ENCODE measurements around the gene SPATA3. TPM values are rescaled to one million over a fixed set of nuclear protein-coding genes. Genes with fewer than 3 reads are reported as not detected.
A peak's percentile ranks its signal among the peaks of the same experiment; 100 is the strongest.

SPATA3 gene
- total RNA-seq, 1 donor from 2014 or later, result not detected

- Histone ChIP-seq H3K4me3 (ENCODE audit: low read length in 3 of 3) (no peak overlapping the region), H3K4me1 (ENCODE audit: control insufficient read depth in 3 of 3, insufficient read depth in 3 of 3, low read length in 3 of 3) (no peaks in the 10 kb centered on the region), H3K27ac (ENCODE audit: low read depth, low read length) (no peak overlapping the region), H3K27me3 (ENCODE audit: control insufficient read depth in 3 of 3, insufficient read depth in 3 of 3, low read length in 3 of 3) (peaks cover 19 to 37% (median 22%) of the 10 kb centered on the region in 3 donors), H3K36me3 (ENCODE audit: control insufficient read depth in 3 of 3, insufficient read depth in 3 of 3, low read length in 3 of 3) (no peaks in the 10 kb centered on the region), H3K9me3 (ENCODE audit: control insufficient read depth in 3 of 3, low read length in 3 of 3) (no peaks in the 10 kb centered on the region), H3K9ac (ENCODE audit: low read depth in 1 of 3, low read length in 3 of 3) (no peak overlapping the region)
Observed at GRCh38 chr2:231043796-231044195, 47.9 kb downstream of the SPATA3 start.

DNA sequence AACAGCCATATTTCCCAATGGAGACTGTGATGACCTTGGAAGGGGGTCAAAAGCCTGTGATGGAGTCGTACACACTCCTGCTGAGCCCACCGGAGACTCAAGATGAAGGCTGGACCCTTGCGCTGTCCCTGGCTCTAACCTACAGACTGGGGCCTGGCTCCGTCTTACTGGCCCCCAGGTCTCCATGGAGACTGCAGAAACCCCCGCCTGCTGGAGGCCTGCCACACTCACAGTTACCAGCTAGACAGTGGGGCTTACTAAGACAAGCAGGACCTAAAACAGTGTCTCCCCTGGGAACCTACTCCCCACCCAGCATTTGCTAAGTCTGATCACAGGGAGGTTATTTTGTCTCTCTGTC, 51.0 kb downstream of the SPATA3 start:
- Histone ChIP-seq H3K9ac (ENCODE audit: low read depth in 1 of 3, low read length in 3 of 3) (no peak overlapping the region), H3K9me3 (ENCODE audit: control insufficient read depth in 3 of 3, low read length in 3 of 3) (no peaks in the 10 kb centered on the region), H3K27me3 (ENCODE audit: control insufficient read depth in 3 of 3, insufficient read depth in 3 of 3, low read length in 3 of 3) (peaks cover 5 to 24% (median 8%) of the 10 kb centered on the region in 3 donors), H3K4me1 (ENCODE audit: control insufficient read depth in 3 of 3, insufficient read depth in 3 of 3, low read length in 3 of 3) (no peaks in the 10 kb centered on the region), H3K36me3 (ENCODE audit: control insufficient read depth in 3 of 3, insufficient read depth in 3 of 3, low read length in 3 of 3) (no peaks in the 10 kb centered on the region), H3K4me3 (ENCODE audit: low read length in 3 of 3) (no peak overlapping the region), H3K27ac (ENCODE audit: low read depth, low read length) (no peak overlapping the region)

- Histone ChIP-seq H3K36me3 (ENCODE audit: control insufficient read depth in 3 of 3, insufficient read depth in 3 of 3, low read length in 3 of 3) (no peaks in the 10 kb centered on the region), H3K27ac (ENCODE audit: low read depth, low read length) (no peak overlapping the region), H3K27me3 (ENCODE audit: control insufficient read depth in 3 of 3, insufficient read depth in 3 of 3, low read length in 3 of 3) (peaks cover 5 to 25% (median 8%) of the 10 kb centered on the region in 3 donors), H3K9ac (ENCODE audit: low read depth in 1 of 3, low read length in 3 of 3) (no peak overlapping the region), H3K4me1 (ENCODE audit: control insufficient read depth in 3 of 3, insufficient read depth in 3 of 3, low read length in 3 of 3) (peaks cover 3 to 4% (median 3%) of the 10 kb centered on the region in 3 donors), H3K4me3 (ENCODE audit: low read length in 3 of 3) (no peak overlapping the region), H3K9me3 (ENCODE audit: control insufficient read depth in 3 of 3, low read length in 3 of 3) (no peaks in the 10 kb centered on the region)
Observed at GRCh38 chr2:231047274-231047922, 51.5 kb downstream of the SPATA3 start.

- Histone ChIP-seq H3K9me3 (ENCODE audit: control insufficient read depth in 3 of 3, low read length in 3 of 3) (no peaks in the 10 kb centered on the region), H3K4me3 (ENCODE audit: low read length in 3 of 3) (no peak overlapping the region), H3K9ac (ENCODE audit: low read depth in 1 of 3, low read length in 3 of 3) (no peak overlapping the region)
Observed at GRCh38 chr2:231047923-231048915, 52.3 kb downstream of the SPATA3 start.

DNA sequence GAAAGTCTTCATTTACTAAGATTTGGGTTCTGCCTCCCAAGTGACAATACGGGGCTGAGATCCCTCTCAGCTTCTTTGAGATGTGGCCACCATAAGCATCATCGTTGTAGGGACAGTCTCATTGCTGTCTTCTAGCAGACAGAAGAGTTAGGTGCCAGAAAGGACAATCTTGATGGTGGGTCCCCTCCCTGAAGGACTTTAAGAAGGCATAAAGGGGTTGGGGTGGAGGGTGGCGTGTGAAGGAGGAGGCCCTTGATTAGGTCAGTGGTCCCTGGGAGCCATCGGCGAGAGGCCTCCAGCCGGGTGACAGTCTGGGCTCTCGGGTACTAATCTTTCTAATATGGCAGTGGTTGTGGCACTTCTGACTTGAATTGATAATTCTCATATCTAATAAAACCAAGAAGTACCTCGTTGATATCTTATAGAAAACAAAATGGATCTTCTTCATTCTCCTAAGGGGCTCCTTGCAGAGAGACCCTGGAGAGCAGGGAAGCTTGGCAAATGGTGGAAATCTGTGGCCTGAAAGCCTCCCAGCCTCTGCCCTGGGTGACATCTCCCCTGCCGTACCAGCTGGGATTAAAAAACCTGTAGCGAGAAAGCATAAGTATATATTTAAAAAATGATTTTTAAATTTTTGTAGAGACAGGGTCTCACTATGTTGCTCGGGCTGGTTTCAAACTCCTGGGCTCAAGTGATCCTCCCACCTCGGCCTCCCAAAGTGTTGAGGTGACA, 53.5 kb downstream of the SPATA3 start:
- Histone ChIP-seq H3K36me3 (ENCODE audit: control insufficient read depth in 3 of 3, insufficient read depth in 3 of 3, low read length in 3 of 3) (no peaks in the 10 kb centered on the region), H3K9me3 (ENCODE audit: control insufficient read depth in 3 of 3, low read length in 3 of 3) (no peaks in the 10 kb centered on the region), H3K9ac (ENCODE audit: low read depth in 1 of 3, low read length in 3 of 3) (no peak overlapping the region), H3K27ac (ENCODE audit: low read depth, low read length) (no peak overlapping the region), H3K4me1 (ENCODE audit: control insufficient read depth in 3 of 3, insufficient read depth in 3 of 3, low read length in 3 of 3) (peaks cover 7 to 11% (median 8%) of the 10 kb centered on the region in 3 donors), H3K4me3 (ENCODE audit: low read length in 3 of 3) (no peak overlapping the region), H3K27me3 (ENCODE audit: control insufficient read depth in 3 of 3, insufficient read depth in 3 of 3, low read length in 3 of 3) (peaks cover 5 to 25% (median 8%) of the 10 kb centered on the region in 3 donors)

More at GRCh38 chr2:231047923-231048915, 52.3 kb downstream of the SPATA3 start:
- no peak overlapping the region for H3K27ac ChIP-seq (ENCODE audit: low read depth, low read length)
- peaks cover 5 to 25% (median 8%) of the 10 kb centered on the region in 3 donors for H3K27me3 ChIP-seq (ENCODE audit: control insufficient read depth in 3 of 3, insufficient read depth in 3 of 3, low read length in 3 of 3)
- no peaks in the 10 kb centered on the region for H3K36me3 ChIP-seq (ENCODE audit: control insufficient read depth in 3 of 3, insufficient read depth in 3 of 3, low read length in 3 of 3)
- peaks cover 7 to 11% (median 8%) of the 10 kb centered on the region in 3 donors for H3K4me1 ChIP-seq (ENCODE audit: control insufficient read depth in 3 of 3, insufficient read depth in 3 of 3, low read length in 3 of 3)

DNA sequence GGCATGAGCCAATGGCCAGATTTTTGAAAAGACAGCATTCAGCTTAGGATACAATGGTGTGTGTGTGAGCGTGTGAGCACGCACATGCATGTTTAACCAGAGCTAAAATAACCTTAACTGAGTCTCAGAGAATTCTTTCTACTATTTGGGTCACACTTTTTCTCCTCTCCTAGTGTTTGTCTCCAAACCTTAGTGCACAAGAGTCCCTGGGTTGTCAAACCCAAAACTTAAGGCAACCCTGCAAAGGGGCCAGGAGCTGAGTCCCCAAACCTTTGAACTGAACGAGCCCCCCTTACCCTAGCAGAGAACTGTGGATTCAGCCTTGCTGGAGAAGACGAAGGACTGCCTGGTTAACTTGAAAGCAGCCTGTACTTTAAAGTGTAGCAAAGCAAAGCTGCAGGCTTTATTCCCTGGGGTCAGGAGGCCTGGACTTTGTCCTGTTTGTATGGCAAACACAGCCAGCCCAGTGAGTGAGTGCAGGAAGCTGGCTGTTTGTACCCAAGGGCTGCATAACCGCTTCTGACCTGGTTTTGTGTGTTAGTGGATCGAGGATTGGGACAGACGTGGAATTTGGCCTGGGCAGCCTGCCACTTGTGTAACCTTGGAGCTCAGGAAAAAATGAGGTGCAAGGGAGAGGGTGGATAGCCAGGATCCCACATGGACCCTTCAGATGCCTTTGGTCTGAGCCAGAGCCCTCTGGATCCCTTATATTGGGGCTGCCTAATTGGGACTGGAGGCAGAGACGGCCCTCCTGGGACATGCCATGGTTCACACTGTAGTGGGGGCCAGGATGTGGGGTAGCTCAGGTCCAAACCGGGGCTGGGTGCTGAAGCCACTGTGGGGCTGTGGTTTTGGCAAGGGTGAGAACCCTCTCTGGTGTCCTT, 54.3 kb downstream of the SPATA3 start:
- Histone ChIP-seq H3K36me3 (ENCODE audit: control insufficient read depth in 3 of 3, insufficient read depth in 3 of 3, low read length in 3 of 3) (no peaks in the 10 kb centered on the region), H3K9me3 (ENCODE audit: control insufficient read depth in 3 of 3, low read length in 3 of 3) (no peaks in the 10 kb centered on the region), H3K27me3 (ENCODE audit: control insufficient read depth in 3 of 3, insufficient read depth in 3 of 3, low read length in 3 of 3) (peaks cover 5 to 25% (median 8%) of the 10 kb centered on the region in 3 donors), H3K9ac (ENCODE audit: low read depth in 1 of 3, low read length in 3 of 3) (no peak overlapping the region), H3K27ac (ENCODE audit: low read depth, low read length) (no peak overlapping the region), H3K4me1 (ENCODE audit: control insufficient read depth in 3 of 3, insufficient read depth in 3 of 3, low read length in 3 of 3) (peaks cover 7 to 11% (median 8%) of the 10 kb centered on the region in 3 donors), H3K4me3 (ENCODE audit: low read length in 3 of 3) (no peak overlapping the region)

DNA sequence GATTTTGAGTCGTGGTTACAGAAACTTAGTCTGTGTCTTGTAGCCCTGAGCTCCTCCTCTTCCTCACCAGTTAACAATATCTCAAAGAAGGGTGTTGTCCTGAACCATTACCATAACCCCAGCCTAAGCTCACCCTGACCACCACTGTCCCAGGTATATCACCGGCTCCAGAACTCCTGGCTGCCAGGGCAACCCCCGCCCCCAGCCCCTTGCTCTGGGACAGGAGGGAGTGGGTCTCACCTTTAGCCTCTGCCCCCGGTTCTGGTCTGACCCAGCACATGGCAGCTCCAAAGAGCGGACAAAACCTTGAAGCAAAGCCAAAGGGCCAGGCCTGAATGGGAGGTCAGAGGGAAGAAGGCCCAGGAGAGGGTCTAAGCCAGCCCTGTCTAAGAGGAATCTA, 55.2 kb downstream of the SPATA3 start:
- Histone ChIP-seq H3K9ac (ENCODE audit: low read depth in 1 of 3, low read length in 3 of 3) (no peak overlapping the region), H3K27me3 (ENCODE audit: control insufficient read depth in 3 of 3, insufficient read depth in 3 of 3, low read length in 3 of 3) (peaks cover 5 to 25% (median 8%) of the 10 kb centered on the region in 3 donors), H3K36me3 (ENCODE audit: control insufficient read depth in 3 of 3, insufficient read depth in 3 of 3, low read length in 3 of 3) (no peaks in the 10 kb centered on the region), H3K27ac (ENCODE audit: low read depth, low read length) (no peak overlapping the region), H3K4me1 (ENCODE audit: control insufficient read depth in 3 of 3, insufficient read depth in 3 of 3, low read length in 3 of 3) (peaks cover 7 to 11% (median 8%) of the 10 kb centered on the region in 3 donors), H3K9me3 (ENCODE audit: control insufficient read depth in 3 of 3, low read length in 3 of 3) (no peaks in the 10 kb centered on the region), H3K4me3 (ENCODE audit: low read length in 3 of 3) (no peak overlapping the region)

- H3K4me3 ChIP-seq (ENCODE audit: low read length in 3 of 3), result peak overlapping the region; percentile 74 to 80 (median 78)
- H3K9me3 ChIP-seq (ENCODE audit: control insufficient read depth in 3 of 3, low read length in 3 of 3), result no peaks in the 10 kb centered on the region
- no peaks in the 10 kb centered on the region for H3K36me3 ChIP-seq (ENCODE audit: control insufficient read depth in 3 of 3, insufficient read depth in 3 of 3, low read length in 3 of 3)
- peak overlapping the region; percentile 62 to 76 (median 72) for H3K9ac ChIP-seq (ENCODE audit: low read depth in 1 of 3, low read length in 3 of 3)
- H3K27ac ChIP-seq (ENCODE audit: low read depth, low read length), result no peak overlapping the region
- peaks cover 10 to 14% (median 10%) of the 10 kb centered on the region in 3 donors for H3K4me1 ChIP-seq (ENCODE audit: control insufficient read depth in 3 of 3, insufficient read depth in 3 of 3, low read length in 3 of 3)
- peaks cover 3 to 19% (median 5%) of the 10 kb centered on the region in 3 donors for H3K27me3 ChIP-seq (ENCODE audit: control insufficient read depth in 3 of 3, insufficient read depth in 3 of 3, low read length in 3 of 3)
Observed at GRCh38 chr2:231052494-231053451, 56.9 kb downstream of the SPATA3 start.
